Fibroblast of lung (primary cell): Measurements from ENCODE around the gene UBA1. TPM values are rescaled to one million over a fixed set of nuclear protein-coding genes. Genes with fewer than 3 reads are reported as not detected.

Experiments used
- DNase-seq, 2 donors: peaks; one replicate each; pipeline versions ENCODE4 v3.0.0 to v3.0.0-alpha.2; 2010; ENCODE audit warnings: low read depth in 2 of 2
- H2AFZ ChIP-seq: 2 replicates; pipeline ENCODE4 v1.5.1; 2012; ENCODE audit warnings: low read length, control low read depth, inconsistent platforms
- H3K27ac ChIP-seq: 2 replicates; pipeline ENCODE4 v1.5.1; 2011; ENCODE audit warnings: low read length, control low read depth; ENCODE audit not compliant: insufficient read depth
- H3K27me3 ChIP-seq: 2 replicates; pipeline ENCODE4 v1.5.1; 2011; ENCODE audit warnings: mild to moderate bottlenecking, low read length; ENCODE audit not compliant: control insufficient read depth, insufficient read depth
- H3K36me3 ChIP-seq: 2 replicates; pipeline ENCODE4 v1.5.1; 2011; ENCODE audit warnings: low read length; ENCODE audit not compliant: control insufficient read depth, insufficient read depth
- H3K4me1 ChIP-seq: 2 replicates; pipeline ENCODE4 v1.5.1; 2011; ENCODE audit warnings: low read length; ENCODE audit not compliant: control insufficient read depth, insufficient read depth; ENCODE audit errors: extremely low read depth
- H3K4me2 ChIP-seq: 2 replicates; pipeline ENCODE4 v1.5.1; 2011; ENCODE audit warnings: low read length, control low read depth; ENCODE audit not compliant: insufficient read depth; ENCODE audit errors: extremely low read depth
- H3K4me3 ChIP-seq, 4 experiments: fragments of 200-600 bp in 1 of 4; sonication (generic) in 1 of 4; replicated peaks in 1 of 4; 2 replicates each; pipeline ENCODE4 v1.5.1; 2011 to 2016; ENCODE audit warnings: low read length in 4 of 4, low read depth in 3 of 4, mild to moderate bottlenecking in 3 of 4, control low read depth in 2 of 4, inconsistent platforms in 1 of 4, mixed read lengths in 1 of 4; ENCODE audit not compliant: insufficient read depth in 1 of 4; ENCODE audit errors: control extremely low read depth in 1 of 4
- H3K79me2 ChIP-seq: 2 replicates; pipeline ENCODE4 v1.5.1; 2012; ENCODE audit warnings: mild to moderate bottlenecking, low read length, inconsistent platforms; ENCODE audit not compliant: control insufficient read depth, insufficient read depth
- H3K9ac ChIP-seq: 2 replicates; pipeline ENCODE4 v1.5.1; 2011; ENCODE audit warnings: mild to moderate bottlenecking, low read length, control low read depth; ENCODE audit not compliant: insufficient read depth
- H3K9me3 ChIP-seq: 2 replicates; pipeline ENCODE4 v1.5.1; 2012; ENCODE audit warnings: low read depth, low read length; ENCODE audit not compliant: control insufficient read depth, insufficient read depth
- H4K20me1 ChIP-seq: 2 replicates; pipeline ENCODE4 v1.5.1; 2011; ENCODE audit warnings: low read length; ENCODE audit not compliant: control insufficient read depth, insufficient read depth; ENCODE audit errors: extremely low read depth
- EZH2 ChIP-seq: IDR thresholded peaks from 2 replicates; pipeline ENCODE4 v1.5.1; 2012; ENCODE audit warnings: low read length, control low read depth, mild to moderate bottlenecking; ENCODE audit errors: missing control alignments
- polyA plus RNA-seq, 2 donors: library from polyadenylated mRNA; depleted of rRNA in 1 of 2; stranded (reverse) in 1 of 2; unstranded in 1 of 2; fragments of >200 nt; gene quantifications; 2 replicates each; pipeline ENCODE4 v1.2.1, GENCODE V29; 2011 to 2012; ENCODE audit warnings: missing spikeins in 1 of 2
- total RNA-seq: library from RNA; depleted of rRNA; stranded (reverse); fragments of >200 nt; gene quantifications from 2 replicates; pipeline ENCODE4 v1.2.1, GENCODE V29; 2014
- TF ChIP-seq, protein P1 (sequence below), 2 donors: IDR thresholded peaks in 1 of 2; conservative IDR thresholded peaks in 1 of 2; 1 replicate in 1 of 2; 2 replicates in 1 of 2; pipeline ENCODE4 v1.5.1; 2011 to 2012; ENCODE audit warnings: low read length in 2 of 2, control low read depth in 1 of 2, inconsistent platforms in 1 of 2, low read depth in 1 of 2, mild to moderate bottlenecking in 1 of 2

UBA1 gene
- total and polyA plus RNA-seq, 2 donors (not counting 1 experiment from before 2014, with no cell fraction given) = 135 to 158 TPM

DNA sequence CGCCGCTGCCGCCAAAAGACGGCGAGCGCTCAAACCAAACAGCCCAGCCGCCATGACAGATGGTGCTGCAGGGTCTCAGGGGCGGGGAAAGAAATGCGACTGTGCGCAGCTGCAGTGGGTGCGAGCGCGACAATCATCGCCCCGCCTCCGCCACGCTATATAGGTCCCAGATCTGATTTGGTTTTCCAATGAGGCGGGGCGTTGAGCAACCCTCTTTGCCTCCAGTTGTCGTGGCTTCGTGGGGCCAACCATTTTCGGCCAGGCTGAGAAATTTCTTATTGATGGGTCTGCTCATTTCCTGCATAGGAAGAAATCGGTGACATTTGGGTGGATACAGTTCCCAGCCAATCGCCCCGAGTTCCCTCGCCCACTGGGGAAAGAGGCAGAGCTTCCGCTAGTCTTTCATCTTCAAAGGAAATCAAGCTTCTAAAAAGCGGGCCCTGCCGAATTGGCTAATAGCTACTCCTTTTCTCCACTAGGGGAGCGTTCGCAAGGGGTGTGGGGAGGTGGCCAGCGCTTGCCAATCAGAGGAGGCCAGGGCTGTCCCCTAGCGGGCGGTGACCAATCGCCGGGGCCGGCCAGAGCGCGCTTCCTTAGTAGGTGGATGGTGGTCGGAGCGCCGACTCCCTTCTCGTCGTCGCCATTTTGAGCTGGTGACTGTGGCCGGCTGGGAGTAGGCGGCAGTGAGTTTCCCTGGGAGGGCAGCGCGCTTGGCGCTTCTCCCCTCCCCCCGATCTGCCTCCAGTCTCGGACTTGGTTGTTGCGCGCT is 48.8 kb upstream of the UBA1 start, which contains the start of the genes NDUFB11 and RBM10:
TSS of gene NDUFB11 (minus strand) at position 77 of the 769 bp plus-strand sequence. CDS start at position 54, 23 bp downstream.
TSS of gene RBM10 (plus strand) at position 596 of the 769 bp plus-strand sequence. CDS start 2,261 bp downstream, outside the sequence.
- Histone ChIP-seq H3K4me3 (peak within 1 kb of the TSS; percentile 64 to 85 (median 72)), H3K4me1 (no peaks in the 10 kb centered on the region), H3K9me3 (no peaks in the 10 kb centered on the region), H3K79me2 (peaks cover 56% of the 10 kb centered on the region), H3K27ac (peak within 1 kb of the TSS; percentile 63), H2AFZ (peak within 1 kb of the TSS; percentile 39), H3K27me3 (no peaks in the 10 kb centered on the region), H3K36me3 (no peaks in the 10 kb centered on the region), H3K9ac (peak within 1 kb of the TSS; percentile 87), H4K20me1 (no peaks in the 10 kb centered on the region), H3K4me2 (peak within 1 kb of the TSS; percentile 92)
- TF ChIP-seq, protein P1, sequence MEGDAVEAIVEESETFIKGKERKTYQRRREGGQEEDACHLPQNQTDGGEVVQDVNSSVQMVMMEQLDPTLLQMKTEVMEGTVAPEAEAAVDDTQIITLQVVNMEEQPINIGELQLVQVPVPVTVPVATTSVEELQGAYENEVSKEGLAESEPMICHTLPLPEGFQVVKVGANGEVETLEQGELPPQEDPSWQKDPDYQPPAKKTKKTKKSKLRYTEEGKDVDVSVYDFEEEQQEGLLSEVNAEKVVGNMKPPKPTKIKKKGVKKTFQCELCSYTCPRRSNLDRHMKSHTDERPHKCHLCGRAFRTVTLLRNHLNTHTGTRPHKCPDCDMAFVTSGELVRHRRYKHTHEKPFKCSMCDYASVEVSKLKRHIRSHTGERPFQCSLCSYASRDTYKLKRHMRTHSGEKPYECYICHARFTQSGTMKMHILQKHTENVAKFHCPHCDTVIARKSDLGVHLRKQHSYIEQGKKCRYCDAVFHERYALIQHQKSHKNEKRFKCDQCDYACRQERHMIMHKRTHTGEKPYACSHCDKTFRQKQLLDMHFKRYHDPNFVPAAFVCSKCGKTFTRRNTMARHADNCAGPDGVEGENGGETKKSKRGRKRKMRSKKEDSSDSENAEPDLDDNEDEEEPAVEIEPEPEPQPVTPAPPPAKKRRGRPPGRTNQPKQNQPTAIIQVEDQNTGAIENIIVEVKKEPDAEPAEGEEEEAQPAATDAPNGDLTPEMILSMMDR (conservative IDR thresholded peaks at IDR 0.05 in 1 of 2, IDR thresholded peaks at IDR 0.05 in 1 of 2; ENCODE audit: low read depth in 1 of 2, low read length in 2 of 2) = peak; percentile 46 to 62
- no peak for TF ChIP-seq EZH2
- peak; percentile 94 to 96 for DNase-seq

DNA sequence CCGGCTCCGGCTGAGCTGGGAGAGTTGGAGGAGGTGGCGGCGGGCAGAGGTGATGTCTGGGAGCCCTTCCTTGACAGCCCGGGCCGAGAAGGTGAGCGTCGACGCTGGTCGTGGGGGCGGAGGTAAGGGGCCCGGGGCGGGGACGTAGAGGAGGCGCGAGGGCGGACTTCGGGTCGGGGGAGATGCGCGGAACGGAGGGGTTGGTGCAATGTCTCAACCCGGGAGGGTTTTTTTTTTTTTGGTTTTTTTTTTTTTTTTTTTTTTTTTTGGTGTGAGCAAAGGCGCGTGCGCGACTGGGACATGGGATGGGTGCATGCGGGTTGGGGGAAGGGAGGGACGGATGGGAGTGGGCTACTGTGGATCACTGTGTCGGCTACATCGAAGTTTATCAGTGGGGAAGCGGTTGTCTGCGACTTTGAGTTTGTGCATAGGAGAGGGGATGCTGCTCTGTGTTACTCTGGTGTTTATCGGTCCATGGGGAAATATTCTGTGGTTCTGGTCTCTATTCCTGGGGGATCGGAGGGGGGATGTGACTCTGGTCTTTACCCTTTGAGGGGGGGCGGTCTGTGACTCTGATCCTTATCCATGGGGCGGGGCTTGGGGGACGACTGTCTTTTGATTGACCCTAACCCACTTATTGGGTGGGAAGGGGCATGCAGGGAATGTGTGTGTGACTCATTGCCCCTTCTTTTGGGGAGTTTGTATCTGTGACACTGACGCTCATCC is 48.1 kb upstream of the UBA1 start:
- Histone ChIP-seq H4K20me1 (no peaks in the 10 kb centered on the region), H2AFZ (peak overlapping the region; percentile 39), H3K4me2 (peak overlapping the region; percentile 92), H3K4me3 (peak overlapping the region; percentile 50 to 85 (median 68)), H3K79me2 (peaks cover 59% of the 10 kb centered on the region), H3K9ac (peak overlapping the region; percentile 87), H3K4me1 (no peaks in the 10 kb centered on the region), H3K36me3 (no peaks in the 10 kb centered on the region), H3K9me3 (no peaks in the 10 kb centered on the region), H3K27ac (peak overlapping the region; percentile 63), H3K27me3 (no peaks in the 10 kb centered on the region)
- peak in 1 of 2 donors; percentile 14 for DNase-seq
- TF ChIP-seq, protein P1 (conservative IDR thresholded peaks at IDR 0.05 in 1 of 2, IDR thresholded peaks at IDR 0.05 in 1 of 2; ENCODE audit: low read depth in 1 of 2, low read length in 2 of 2) = no peak
- no peak for TF ChIP-seq EZH2
